SHP77 (cell line): ENCODE results near the gene STIMATE.
A peak's percentile ranks its signal among the peaks of the same experiment; 100 is the strongest.

Experiments
- DNase-seq, 2 experiments: peaks; one replicate each; lab custom pipeline; 2025; lab: John Stamatoyannopoulos, UW

Gene STIMATE

GRCh38 chr3:52866427-52866826, 30.9 kb downstream of the STIMATE start:
- no peak for DNase-seq

GRCh38 chr3:52865994-52866393, 31.4 kb downstream of the STIMATE start:
- no peak for DNase-seq

GRCh38 chr3:52860424-52860768, 37.0 kb downstream of the STIMATE start:
- no peak for DNase-seq

GRCh38 chr3:52859686-52860423, 37.5 kb downstream of the STIMATE start:
- peak in 1 of 2 experiments; percentile 43 for DNase-seq

GRCh38 chr3:52857864-52858263, 39.5 kb downstream of the STIMATE start:
- no peak for DNase-seq

GRCh38 chr3:52857133-52857532, 40.2 kb downstream of the STIMATE start:
- DNase-seq, result no peak

- DNase-seq, result no peak
Measured at GRCh38 chr3:52856666-52857065, 40.7 kb downstream of the STIMATE start.

- no peak for DNase-seq
Measured at GRCh38 chr3:52854013-52854412, 43.3 kb downstream of the STIMATE start.

- no peak for DNase-seq
Measured at GRCh38 chr3:52852419-52852818, 44.9 kb downstream of the STIMATE start.

GRCh38 chr3:52851348-52851747, 46.0 kb downstream of the STIMATE start:
- DNase-seq, result peak; percentile 25 to 40

GRCh38 chr3:52849656-52850055, 47.7 kb downstream of the STIMATE start:
- DNase-seq, result no peak

- no peak for DNase-seq
Measured at GRCh38 chr3:52848617-52849016, 48.7 kb downstream of the STIMATE start.

- no peak for DNase-seq
Measured at GRCh38 chr3:52847726-52848125, 49.6 kb downstream of the STIMATE start.

- DNase-seq, result no peak
Measured at GRCh38 chr3:52847241-52847640, 50.1 kb downstream of the STIMATE start.

- no peak for DNase-seq
Measured at GRCh38 chr3:52846432-52846965, 50.8 kb downstream of the STIMATE start.

GRCh38 chr3:52845691-52846431, 51.5 kb downstream of the STIMATE start:
- no peak for DNase-seq

- peak; percentile 17 to 24 for DNase-seq
Measured at GRCh38 chr3:52845157-52845556, 52.2 kb downstream of the STIMATE start.

GRCh38 chr3:52844290-52844975, 52.9 kb downstream of the STIMATE start:
- no peak for DNase-seq

- DNase-seq, result no peak
Measured at GRCh38 chr3:52843881-52844280, 53.5 kb downstream of the STIMATE start.

- no peak for DNase-seq
Measured at GRCh38 chr3:52843108-52843865, 54.1 kb downstream of the STIMATE start.

GRCh38 chr3:52842424-52842823, 54.9 kb downstream of the STIMATE start:
- DNase-seq, result no peak

- no peak for DNase-seq
Measured at GRCh38 chr3:52841981-52842340, 55.4 kb downstream of the STIMATE start.
